Measurements from ENCODE around the gene NPRL2.

NPRL2 gene

GRCh38 chr3:50327943-50328691, 22.5 kb downstream of the NPRL2 start, which contains the start of gene TUSC2:
Gene TUSC2 (minus strand): TSS chr3:50328223. CDS start chr3:50328099, 124 bp downstream.
- Histone ChIP-seq H3K9ac (ENCODE audit: low read depth in 1 of 2, low read length in 2 of 2) (peak within 1 kb of the TSS; percentile 91), H3K4me3 (ENCODE audit: low read depth in 1 of 2, low read length in 2 of 2) (peak within 1 kb of the TSS; percentile 85 to 90), H3K9me3 (ENCODE audit: control insufficient read depth in 1 of 2, low read length in 2 of 2) (no peaks in the 10 kb centered on the region), H3K27me3 (ENCODE audit: control insufficient read depth in 1 of 2, insufficient read depth in 2 of 2, low read length in 2 of 2) (no peaks in the 10 kb centered on the region), H3K27ac (ENCODE audit: low read depth, low read length) (peak within 1 kb of the TSS; percentile 78), H3K36me3 (ENCODE audit: control insufficient read depth in 1 of 2, insufficient read depth in 2 of 2, low read length in 2 of 2) (peaks cover 28 to 47% of the 10 kb centered on the region in 2 donors), H3K4me1 (ENCODE audit: control insufficient read depth in 1 of 2, insufficient read depth in 2 of 2, low read length in 2 of 2) (peaks cover 17 to 40% of the 10 kb centered on the region in 2 donors)

GRCh38 chr3:50327129-50327528, 23.4 kb downstream of the NPRL2 start:
- peak overlapping the region; percentile 85 to 90 for H3K4me3 ChIP-seq (ENCODE audit: low read depth in 1 of 2, low read length in 2 of 2)
- H3K9me3 ChIP-seq (ENCODE audit: control insufficient read depth in 1 of 2, low read length in 2 of 2) = no peaks in the 10 kb centered on the region
- peaks cover 28 to 42% of the 10 kb centered on the region in 2 donors for H3K36me3 ChIP-seq (ENCODE audit: control insufficient read depth in 1 of 2, insufficient read depth in 2 of 2, low read length in 2 of 2)
- H3K9ac ChIP-seq (ENCODE audit: low read depth in 1 of 2, low read length in 2 of 2) = peak overlapping the region; percentile 91
- H3K27ac ChIP-seq (ENCODE audit: low read depth, low read length) = no peak overlapping the region
- peaks cover 24 to 48% of the 10 kb centered on the region in 2 donors for H3K4me1 ChIP-seq (ENCODE audit: control insufficient read depth in 1 of 2, insufficient read depth in 2 of 2, low read length in 2 of 2)
- no peaks in the 10 kb centered on the region for H3K27me3 ChIP-seq (ENCODE audit: control insufficient read depth in 1 of 2, insufficient read depth in 2 of 2, low read length in 2 of 2)

- Histone ChIP-seq H3K9me3 (ENCODE audit: control insufficient read depth in 1 of 2, low read length in 2 of 2) (no peaks in the 10 kb centered on the region), H3K36me3 (ENCODE audit: control insufficient read depth in 1 of 2, insufficient read depth in 2 of 2, low read length in 2 of 2) (peaks cover 19 to 32% of the 10 kb centered on the region in 2 donors), H3K9ac (ENCODE audit: low read depth in 1 of 2, low read length in 2 of 2) (no peak overlapping the region), H3K4me1 (ENCODE audit: control insufficient read depth in 1 of 2, insufficient read depth in 2 of 2, low read length in 2 of 2) (peaks cover 29 to 52% of the 10 kb centered on the region in 2 donors), H3K27me3 (ENCODE audit: control insufficient read depth in 1 of 2, insufficient read depth in 2 of 2, low read length in 2 of 2) (no peaks in the 10 kb centered on the region), H3K4me3 (ENCODE audit: low read depth in 1 of 2, low read length in 2 of 2) (no peak overlapping the region), H3K27ac (ENCODE audit: low read depth, low read length) (no peak overlapping the region)
Measured at GRCh38 chr3:50326182-50326541, 24.4 kb downstream of the NPRL2 start.

- Histone ChIP-seq H3K27me3 (ENCODE audit: control insufficient read depth in 1 of 2, insufficient read depth in 2 of 2, low read length in 2 of 2) (no peaks in the 10 kb centered on the region), H3K27ac (ENCODE audit: low read depth, low read length) (no peak overlapping the region), H3K36me3 (ENCODE audit: control insufficient read depth in 1 of 2, insufficient read depth in 2 of 2, low read length in 2 of 2) (peaks cover 14 to 27% of the 10 kb centered on the region in 2 donors), H3K4me3 (ENCODE audit: low read depth in 1 of 2, low read length in 2 of 2) (no peak overlapping the region), H3K9me3 (ENCODE audit: control insufficient read depth in 1 of 2, low read length in 2 of 2) (no peaks in the 10 kb centered on the region), H3K9ac (ENCODE audit: low read depth in 1 of 2, low read length in 2 of 2) (no peak overlapping the region), H3K4me1 (ENCODE audit: control insufficient read depth in 1 of 2, insufficient read depth in 2 of 2, low read length in 2 of 2) (peaks cover 29 to 53% of the 10 kb centered on the region in 2 donors)
Measured at GRCh38 chr3:50325497-50326181, 24.9 kb downstream of the NPRL2 start.

GRCh38 chr3:50325113-50325480, 25.5 kb downstream of the NPRL2 start:
- no peak overlapping the region for H3K27ac ChIP-seq (ENCODE audit: low read depth, low read length)
- no peak overlapping the region for H3K4me3 ChIP-seq (ENCODE audit: low read depth in 1 of 2, low read length in 2 of 2)
- no peaks in the 10 kb centered on the region for H3K9me3 ChIP-seq (ENCODE audit: control insufficient read depth in 1 of 2, low read length in 2 of 2)
- peaks cover 9 to 21% of the 10 kb centered on the region in 2 donors for H3K36me3 ChIP-seq (ENCODE audit: control insufficient read depth in 1 of 2, insufficient read depth in 2 of 2, low read length in 2 of 2)
- no peak overlapping the region for H3K9ac ChIP-seq (ENCODE audit: low read depth in 1 of 2, low read length in 2 of 2)
- peaks cover 35 to 58% of the 10 kb centered on the region in 2 donors for H3K4me1 ChIP-seq (ENCODE audit: control insufficient read depth in 1 of 2, insufficient read depth in 2 of 2, low read length in 2 of 2)
- no peaks in the 10 kb centered on the region for H3K27me3 ChIP-seq (ENCODE audit: control insufficient read depth in 1 of 2, insufficient read depth in 2 of 2, low read length in 2 of 2)

GRCh38 chr3:50324351-50325112, 26.0 kb downstream of the NPRL2 start:
- Histone ChIP-seq H3K27me3 (ENCODE audit: control insufficient read depth in 1 of 2, insufficient read depth in 2 of 2, low read length in 2 of 2) (no peaks in the 10 kb centered on the region), H3K36me3 (ENCODE audit: control insufficient read depth in 1 of 2, insufficient read depth in 2 of 2, low read length in 2 of 2) (peaks cover 3 to 18% of the 10 kb centered on the region in 2 donors), H3K4me1 (ENCODE audit: control insufficient read depth in 1 of 2, insufficient read depth in 2 of 2, low read length in 2 of 2) (peaks cover 40 to 64% of the 10 kb centered on the region in 2 donors), H3K27ac (ENCODE audit: low read depth, low read length) (no peak overlapping the region), H3K9me3 (ENCODE audit: control insufficient read depth in 1 of 2, low read length in 2 of 2) (no peaks in the 10 kb centered on the region), H3K4me3 (ENCODE audit: low read depth in 1 of 2, low read length in 2 of 2) (no peak overlapping the region), H3K9ac (ENCODE audit: low read depth in 1 of 2, low read length in 2 of 2) (peak overlapping the region; percentile 26 to 38)

- H3K4me1 ChIP-seq (ENCODE audit: control insufficient read depth in 1 of 2, insufficient read depth in 2 of 2, low read length in 2 of 2) = peaks cover 49 to 71% of the 10 kb centered on the region in 2 donors
- H3K9ac ChIP-seq (ENCODE audit: low read depth in 1 of 2, low read length in 2 of 2) = no peak overlapping the region
- H3K27ac ChIP-seq (ENCODE audit: low read depth, low read length) = peak overlapping the region; percentile 66
- no peak overlapping the region for H3K4me3 ChIP-seq (ENCODE audit: low read depth in 1 of 2, low read length in 2 of 2)
- H3K9me3 ChIP-seq (ENCODE audit: control insufficient read depth in 1 of 2, low read length in 2 of 2) = no peaks in the 10 kb centered on the region
- peaks cover 5 to 20% of the 10 kb centered on the region in 2 donors for H3K36me3 ChIP-seq (ENCODE audit: control insufficient read depth in 1 of 2, insufficient read depth in 2 of 2, low read length in 2 of 2)
- no peaks in the 10 kb centered on the region for H3K27me3 ChIP-seq (ENCODE audit: control insufficient read depth in 1 of 2, insufficient read depth in 2 of 2, low read length in 2 of 2)
Measured at GRCh38 chr3:50323614-50324199, 26.9 kb downstream of the NPRL2 start.

- H3K27ac ChIP-seq (ENCODE audit: low read depth, low read length) = peak overlapping the region; percentile 93
- peak overlapping the region in 1 of 2 donors; percentile 83 for H3K4me3 ChIP-seq (ENCODE audit: low read depth in 1 of 2, low read length in 2 of 2)
- H3K36me3 ChIP-seq (ENCODE audit: control insufficient read depth in 1 of 2, insufficient read depth in 2 of 2, low read length in 2 of 2) = peaks cover 10 to 26% of the 10 kb centered on the region in 2 donors
- peaks cover 54 to 71% of the 10 kb centered on the region in 2 donors for H3K4me1 ChIP-seq (ENCODE audit: control insufficient read depth in 1 of 2, insufficient read depth in 2 of 2, low read length in 2 of 2)
- H3K27me3 ChIP-seq (ENCODE audit: control insufficient read depth in 1 of 2, insufficient read depth in 2 of 2, low read length in 2 of 2) = no peaks in the 10 kb centered on the region
- peak overlapping the region; percentile 43 to 93 for H3K9ac ChIP-seq (ENCODE audit: low read depth in 1 of 2, low read length in 2 of 2)
- H3K9me3 ChIP-seq (ENCODE audit: control insufficient read depth in 1 of 2, low read length in 2 of 2) = no peaks in the 10 kb centered on the region
Measured at GRCh38 chr3:50323092-50323600, 27.4 kb downstream of the NPRL2 start.

- H3K4me3 ChIP-seq (ENCODE audit: low read depth in 1 of 2, low read length in 2 of 2) = peak within 1 kb of the TSS; percentile 83 to 94
- no peaks in the 10 kb centered on the region for H3K9me3 ChIP-seq (ENCODE audit: control insufficient read depth in 1 of 2, low read length in 2 of 2)
- peak within 1 kb of the TSS; percentile 85 to 93 for H3K9ac ChIP-seq (ENCODE audit: low read depth in 1 of 2, low read length in 2 of 2)
- H3K4me1 ChIP-seq (ENCODE audit: control insufficient read depth in 1 of 2, insufficient read depth in 2 of 2, low read length in 2 of 2) = peaks cover 60 to 74% of the 10 kb centered on the region in 2 donors
- H3K27ac ChIP-seq (ENCODE audit: low read depth, low read length) = peak within 1 kb of the TSS; percentile 93
- peaks cover 11 to 29% of the 10 kb centered on the region in 2 donors for H3K36me3 ChIP-seq (ENCODE audit: control insufficient read depth in 1 of 2, insufficient read depth in 2 of 2, low read length in 2 of 2)
- H3K27me3 ChIP-seq (ENCODE audit: control insufficient read depth in 1 of 2, insufficient read depth in 2 of 2, low read length in 2 of 2) = no peaks in the 10 kb centered on the region
Measured at GRCh38 chr3:50322386-50323091, 28.0 kb downstream of the NPRL2 start, which contains the start of gene HYAL2. Gene HYAL2 (minus strand): TSS chr3:50322745. CDS start chr3:50320489, 2,256 bp downstream.

Measured in duodenal mucosa (tissue), 2 donors.